Measurements from ENCODE around the gene REEP2. TPM values are rescaled to one million over a fixed set of nuclear protein-coding genes. Genes with fewer than 3 reads are reported as not detected.

Gene REEP2
- total and polyA plus RNA-seq, 4 donors = 0.08 to 0.28 (median 0.12) TPM; not detected in 1

DNA sequence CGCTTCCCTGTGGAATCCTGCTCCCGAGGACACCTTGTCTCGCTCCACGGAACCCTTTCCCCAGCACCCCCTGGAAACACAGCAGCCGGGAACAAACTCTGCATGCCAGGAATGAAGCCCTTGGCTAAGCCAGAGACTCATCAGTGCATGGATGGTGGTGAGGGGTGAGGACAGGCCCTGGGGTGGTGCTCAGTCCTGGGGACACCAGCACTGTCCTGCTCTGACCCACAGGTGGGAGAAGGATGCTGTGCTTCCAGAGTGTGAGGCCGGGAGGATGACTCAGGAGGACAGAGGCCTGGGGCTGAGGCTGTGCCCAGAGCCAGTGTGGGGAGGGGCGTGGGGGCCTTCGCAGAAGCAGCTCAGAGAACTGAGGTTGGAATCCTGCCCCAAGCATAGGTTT, 15.3 kb downstream of the REEP2 start (continued):
- TF ChIP-seq, protein P1, sequence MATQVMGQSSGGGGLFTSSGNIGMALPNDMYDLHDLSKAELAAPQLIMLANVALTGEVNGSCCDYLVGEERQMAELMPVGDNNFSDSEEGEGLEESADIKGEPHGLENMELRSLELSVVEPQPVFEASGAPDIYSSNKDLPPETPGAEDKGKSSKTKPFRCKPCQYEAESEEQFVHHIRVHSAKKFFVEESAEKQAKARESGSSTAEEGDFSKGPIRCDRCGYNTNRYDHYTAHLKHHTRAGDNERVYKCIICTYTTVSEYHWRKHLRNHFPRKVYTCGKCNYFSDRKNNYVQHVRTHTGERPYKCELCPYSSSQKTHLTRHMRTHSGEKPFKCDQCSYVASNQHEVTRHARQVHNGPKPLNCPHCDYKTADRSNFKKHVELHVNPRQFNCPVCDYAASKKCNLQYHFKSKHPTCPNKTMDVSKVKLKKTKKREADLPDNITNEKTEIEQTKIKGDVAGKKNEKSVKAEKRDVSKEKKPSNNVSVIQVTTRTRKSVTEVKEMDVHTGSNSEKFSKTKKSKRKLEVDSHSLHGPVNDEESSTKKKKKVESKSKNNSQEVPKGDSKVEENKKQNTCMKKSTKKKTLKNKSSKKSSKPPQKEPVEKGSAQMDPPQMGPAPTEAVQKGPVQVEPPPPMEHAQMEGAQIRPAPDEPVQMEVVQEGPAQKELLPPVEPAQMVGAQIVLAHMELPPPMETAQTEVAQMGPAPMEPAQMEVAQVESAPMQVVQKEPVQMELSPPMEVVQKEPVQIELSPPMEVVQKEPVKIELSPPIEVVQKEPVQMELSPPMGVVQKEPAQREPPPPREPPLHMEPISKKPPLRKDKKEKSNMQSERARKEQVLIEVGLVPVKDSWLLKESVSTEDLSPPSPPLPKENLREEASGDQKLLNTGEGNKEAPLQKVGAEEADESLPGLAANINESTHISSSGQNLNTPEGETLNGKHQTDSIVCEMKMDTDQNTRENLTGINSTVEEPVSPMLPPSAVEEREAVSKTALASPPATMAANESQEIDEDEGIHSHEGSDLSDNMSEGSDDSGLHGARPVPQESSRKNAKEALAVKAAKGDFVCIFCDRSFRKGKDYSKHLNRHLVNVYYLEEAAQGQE (IDR thresholded peaks at IDR 0.05) = no peak
- no peak for TF ChIP-seq GABPA (IDR thresholded peaks at IDR 0.05 in 1 of 2, conservative IDR thresholded peaks at IDR 0.05 in 1 of 2)
- TF ChIP-seq ZBTB33 (IDR thresholded peaks at IDR 0.05) = no peak
- no peak for TF ChIP-seq NR2F2 (IDR thresholded peaks at IDR 0.05)
- TF ChIP-seq YY1 (IDR thresholded peaks at IDR 0.05) = no peak

GRCh38 chr5:138455232-138455930, 16.5 kb downstream of the REEP2 start:
- no peak for DNase-seq (ENCODE audit: low spot score)
- TF ChIP-seq JUND (IDR thresholded peaks at IDR 0.05) (no peak), FOXA1 (IDR thresholded peaks at IDR 0.05) (no peak), RAD21 (IDR thresholded peaks at IDR 0.05) (no peak), HNF4G (IDR thresholded peaks at IDR 0.05) (no peak), EGR1 (IDR thresholded peaks at IDR 0.05; ENCODE audit: low read depth in 2 of 2) (no peak), CTCF (IDR thresholded peaks at IDR 0.05; ENCODE audit: low read depth, low read length, missing input control) (no peak), NR2F2 (IDR thresholded peaks at IDR 0.05) (no peak), YY1 (IDR thresholded peaks at IDR 0.05) (no peak), ATF3 (IDR thresholded peaks at IDR 0.05) (no peak)
- Histone ChIP-seq H3K36me3 (ENCODE audit: control insufficient read depth in 4 of 4, insufficient read depth in 3 of 4, low read depth in 1 of 4, low read length in 3 of 4) (no peaks in the 10 kb centered on the region), H3K27me3 (ENCODE audit: control insufficient read depth in 4 of 4, insufficient read depth in 4 of 4, low read length in 3 of 4) (no peaks in the 10 kb centered on the region), H3K4me1 (ENCODE audit: control insufficient read depth in 4 of 4, insufficient read depth in 4 of 4, low read length in 3 of 4) (peaks cover 0 to 3% (median 0%) of the 10 kb centered on the region in 4 donors), H3K4me3 (ENCODE audit: low read depth in 1 of 3, low read length in 3 of 3) (no peak overlapping the region), H3K9ac (ENCODE audit: low read depth in 1 of 2, low read length in 2 of 2) (no peak overlapping the region), H3K27ac (ENCODE audit: low read depth in 1 of 2, low read length in 2 of 2) (no peak overlapping the region), H3K9me3 (ENCODE audit: control insufficient read depth in 4 of 4, low read length in 3 of 4) (no peaks in the 10 kb centered on the region)
- 88% methylated on average over 11 of the region's 11 CpGs for WGBS

Data from liver (tissue), 9 donors.